ENCODE results near the gene MYO5C.
"Not testable (repeated sequence)": the region's sequence is repeated elsewhere in the genome, so short reads cannot be mapped to it uniquely, and the experiment has no call there.

Gene MYO5C

GRCh38 chr15:52289629-52290081 is 5.9 kb downstream of the MYO5C start:
- DNase-seq (ENCODE audit: low spot score) = no peak

GRCh38 chr15:52288986-52289385 is 6.6 kb downstream of the MYO5C start:
- in situ Hi-C loops (cut with MboI; ENCODE audit: low pct_unique_long_range_greater_than_20kb, low sequenced_read_pairs, unreplicated experiment) = no loop called here
- TF ChIP-seq CTCF (IDR thresholded peaks at IDR 0.05; ENCODE audit: extremely low read depth, insufficient read depth, missing control alignments) = no peak

More at GRCh38 chr15:52289629-52290081, 5.9 kb downstream of the MYO5C start:
- in situ Hi-C loops (cut with MboI; ENCODE audit: low pct_unique_long_range_greater_than_20kb, low sequenced_read_pairs, unreplicated experiment) = no loop called here
- no peak for TF ChIP-seq CTCF (IDR thresholded peaks at IDR 0.05; ENCODE audit: extremely low read depth, insufficient read depth, missing control alignments)

GRCh38 chr15:52288051-52288942 is 7.3 kb downstream of the MYO5C start:
- DNase-seq (ENCODE audit: low spot score) = no peak
- in situ Hi-C loops (cut with MboI; ENCODE audit: low pct_unique_long_range_greater_than_20kb, low sequenced_read_pairs, unreplicated experiment) = no loop called here
- no peak for TF ChIP-seq CTCF (IDR thresholded peaks at IDR 0.05; ENCODE audit: extremely low read depth, insufficient read depth, missing control alignments)

More at GRCh38 chr15:52288986-52289385, 6.6 kb downstream of the MYO5C start:
- no peak for DNase-seq (ENCODE audit: low spot score)

- no peak for TF ChIP-seq CTCF (IDR thresholded peaks at IDR 0.05; ENCODE audit: extremely low read depth, insufficient read depth, missing control alignments)
- in situ Hi-C loops (cut with MboI; ENCODE audit: low pct_unique_long_range_greater_than_20kb, low sequenced_read_pairs, unreplicated experiment) = no loop called here
- no peak for DNase-seq (ENCODE audit: low spot score)
These were observed 8.5 kb downstream of the MYO5C start for GRCh38 chr15:52287114-52287513.

GRCh38 chr15:52285941-52286340 is 9.7 kb downstream of the MYO5C start:
- DNase-seq (ENCODE audit: low spot score); in situ Hi-C loops (cut with MboI; ENCODE audit: low pct_unique_long_range_greater_than_20kb, low sequenced_read_pairs, unreplicated experiment): not testable (repeated sequence)

GRCh38 chr15:52284164-52284563 is 11.4 kb downstream of the MYO5C start:
- TF ChIP-seq CTCF (IDR thresholded peaks at IDR 0.05; ENCODE audit: extremely low read depth, insufficient read depth, missing control alignments) = no peak
- DNase-seq (ENCODE audit: low spot score) = no peak
- in situ Hi-C loops (cut with MboI; ENCODE audit: low pct_unique_long_range_greater_than_20kb, low sequenced_read_pairs, unreplicated experiment) = no loop called here

- in situ Hi-C loops (cut with MboI; ENCODE audit: low pct_unique_long_range_greater_than_20kb, low sequenced_read_pairs, unreplicated experiment) = no loop called here
- no peak for DNase-seq (ENCODE audit: low spot score)
- no peak for TF ChIP-seq CTCF (IDR thresholded peaks at IDR 0.05; ENCODE audit: extremely low read depth, insufficient read depth, missing control alignments)
These were observed 12.3 kb downstream of the MYO5C start for GRCh38 chr15:52283281-52283680.

All from GM13977 (cell line).